H9 (cell line): ENCODE results near the gene PARD6G. TPM values are rescaled to one million over a fixed set of nuclear protein-coding genes. Genes with fewer than 3 reads are reported as not detected.
"Not testable (repeated sequence)": the region's sequence is repeated elsewhere in the genome, so short reads cannot be mapped to it uniquely, and the experiment has no call there.

Source experiments
- DNase-seq: peaks from one replicate; pipeline ENCODE4 v3.0.0-alpha.2; 2017
- H2AFZ ChIP-seq: one replicate; pipeline ENCODE4 v1.6.1; 2013; ENCODE audit warnings: mild to moderate bottlenecking, low read length, control low read depth, moderate library complexity
- H2AK5ac ChIP-seq: 2 replicates; pipeline ENCODE4 v1.6.1; 2013; ENCODE audit warnings: low read length, control low read depth, mixed read lengths; ENCODE audit not compliant: insufficient read length
- H2BK120ac ChIP-seq: one replicate; pipeline ENCODE4 v1.6.1; 2013; ENCODE audit warnings: low read depth, mild to moderate bottlenecking, low read length, control low read depth, inconsistent platforms; ENCODE audit not compliant: poor library complexity, severe bottlenecking
- H2BK12ac ChIP-seq: 2 replicates; pipeline ENCODE4 v1.6.1; 2013; ENCODE audit warnings: low read length, control low read depth, mixed read lengths, low read depth; ENCODE audit not compliant: insufficient read length
- H2BK15ac ChIP-seq: 2 replicates; pipeline ENCODE4 v1.6.1; 2013; ENCODE audit warnings: low read depth, low read length, control low read depth
- H2BK20ac ChIP-seq: one replicate; pipeline ENCODE4 v1.6.1; 2013; ENCODE audit warnings: low read depth, mild to moderate bottlenecking, low read length, control low read depth, inconsistent platforms; ENCODE audit not compliant: poor library complexity, severe bottlenecking
- H2BK5ac ChIP-seq: 2 replicates; pipeline ENCODE4 v1.6.1; 2013; ENCODE audit warnings: low read length, control low read depth, mixed read lengths; ENCODE audit not compliant: insufficient read length
- H3K14ac ChIP-seq: 2 replicates; pipeline ENCODE4 v1.6.1; 2013; ENCODE audit warnings: low read length, control low read depth; ENCODE audit not compliant: insufficient read depth
- H3K18ac ChIP-seq: 2 replicates; pipeline ENCODE4 v1.6.1; 2013; ENCODE audit warnings: low read depth, mild to moderate bottlenecking, mixed read lengths, low read length, control low read depth; ENCODE audit not compliant: insufficient read length
- H3K23ac ChIP-seq: 2 replicates; pipeline ENCODE4 v1.6.1; 2013; ENCODE audit warnings: low read length, control low read depth, mixed read lengths, low read depth; ENCODE audit not compliant: insufficient read length
- H3K23me2 ChIP-seq: 2 replicates; pipeline ENCODE4 v1.6.1; 2013; ENCODE audit warnings: low read depth, mild to moderate bottlenecking, mixed read lengths, low read length, control low read depth; ENCODE audit not compliant: insufficient read length, poor library complexity, severe bottlenecking
- H3K27ac ChIP-seq: 2 replicates; pipeline ENCODE4 v1.5.1; 2013; ENCODE audit warnings: low read length, control low read depth, mixed read lengths, low read depth; ENCODE audit not compliant: insufficient read length
- H3K27me3 ChIP-seq: 2 replicates; pipeline ENCODE4 v1.6.1; 2013; ENCODE audit warnings: low read length, control low read depth, inconsistent platforms; ENCODE audit not compliant: insufficient read depth
- H3K4ac ChIP-seq: 2 replicates; pipeline ENCODE4 v1.6.1; 2013; ENCODE audit warnings: low read depth, mild to moderate bottlenecking, control low read depth, inconsistent platforms, low read length, moderate library complexity
- H3K4me1 ChIP-seq: 2 replicates; pipeline ENCODE4 v1.6.1; 2013; ENCODE audit warnings: low read length, control low read depth, inconsistent platforms; ENCODE audit not compliant: insufficient read depth
- H3K4me2 ChIP-seq: 2 replicates; pipeline ENCODE4 v1.6.1; 2013; ENCODE audit warnings: low read length, control low read depth, mixed read lengths; ENCODE audit not compliant: insufficient read length, insufficient read depth
- H3K56ac ChIP-seq: 2 replicates; pipeline ENCODE4 v1.6.1; 2013; ENCODE audit warnings: low read depth, mild to moderate bottlenecking, mixed read lengths, low read length, control low read depth; ENCODE audit not compliant: insufficient read length
- H3K79me1 ChIP-seq: 2 replicates; pipeline ENCODE4 v1.6.1; 2013; ENCODE audit warnings: low read depth, mild to moderate bottlenecking, moderate library complexity, low read length, control low read depth, inconsistent platforms; ENCODE audit not compliant: insufficient read depth, poor library complexity, severe bottlenecking
- H3K79me2 ChIP-seq: 2 replicates; pipeline ENCODE4 v1.6.1; 2013; ENCODE audit warnings: low read length, control low read depth, inconsistent platforms; ENCODE audit not compliant: insufficient read depth
- H3K9ac ChIP-seq: 2 replicates; pipeline ENCODE4 v1.6.1; 2013; ENCODE audit warnings: low read length, control low read depth, mixed read lengths; ENCODE audit not compliant: insufficient read length; ENCODE audit errors: extremely low read depth
- H3K9me3 ChIP-seq: one replicate; pipeline ENCODE4 v1.6.1; 2013; ENCODE audit warnings: low read depth, low read length, inconsistent platforms; ENCODE audit not compliant: control insufficient read depth
- H3T11ph ChIP-seq: one replicate; pipeline ENCODE4 v1.6.1; 2013; ENCODE audit warnings: mild to moderate bottlenecking, low read length, control low read depth, inconsistent platforms
- H4K20me1 ChIP-seq: one replicate; pipeline ENCODE4 v1.6.1; 2013; ENCODE audit not compliant: control insufficient read depth, insufficient read length, insufficient read depth
- H4K5ac ChIP-seq: 2 replicates; pipeline ENCODE4 v1.6.1; 2013; ENCODE audit warnings: low read depth, mild to moderate bottlenecking, mixed read lengths, low read length, control low read depth; ENCODE audit not compliant: insufficient read length
- H4K8ac ChIP-seq: replicated peaks from 2 replicates; pipeline ENCODE4 v1.6.1; 2013; ENCODE audit warnings: low read length, control low read depth, mixed read lengths, low read depth; ENCODE audit not compliant: insufficient read length
- H4K91ac ChIP-seq: 2 replicates; pipeline ENCODE4 v1.6.1; 2013; ENCODE audit warnings: low read depth, mild to moderate bottlenecking, moderate library complexity, mixed read lengths, low read length, control low read depth; ENCODE audit not compliant: insufficient read length
- H3K27ac Mint-ChIP-seq, 3 experiments: 2 replicates in 2 of 3; 3 replicates in 1 of 3; pipeline ENCODE4 v1.8.0; 2020 to 2021; ENCODE audit warnings: mixed read lengths in 3 of 3, mild to moderate bottlenecking in 1 of 3, moderate library complexity in 1 of 3
- H3K27me3 Mint-ChIP-seq: 2 replicates; pipeline ENCODE4 v1.8.0; 2021; ENCODE audit warnings: low read depth, mild to moderate bottlenecking, moderate library complexity, mixed read lengths
- H3K36me3 Mint-ChIP-seq, 3 experiments: 2 replicates in 2 of 3; 3 replicates in 1 of 3; pipeline ENCODE4 v1.8.0; 2020 to 2021; ENCODE audit warnings: low read depth in 3 of 3, mixed read lengths in 3 of 3; ENCODE audit not compliant: insufficient read depth in 1 of 3
- H3K4me1 Mint-ChIP-seq, 2 experiments: 2 replicates each; pipeline ENCODE4 v1.8.0; 2020; ENCODE audit warnings: mixed read lengths in 2 of 2
- H3K4me3 Mint-ChIP-seq, 2 experiments: 2 replicates in 1 of 2; 3 replicates in 1 of 2; pipeline ENCODE4 v1.8.0; 2020 to 2021; ENCODE audit warnings: mild to moderate bottlenecking in 2 of 2, mixed read lengths in 2 of 2, moderate library complexity in 1 of 2
- H3K9me3 Mint-ChIP-seq, 2 experiments: 2 replicates in 1 of 2; 3 replicates in 1 of 2; pipeline ENCODE4 v1.8.0; 2020; ENCODE audit warnings: mild to moderate bottlenecking in 2 of 2, mixed read lengths in 2 of 2, moderate library complexity in 1 of 2
- WGBS: extraction: QIAGEN DNeasy Blood & Tissue Kit; methylation state at CpG from one replicate; pipeline ENCODE4 v1.1.7; 2013; ENCODE audit warnings: missing lambda C conversion rate, low lambda C conversion rate, mixed read lengths; ENCODE audit not compliant: insufficient read length; ENCODE audit errors: extremely low coverage; 5-methylcytosine and 5-hydroxymethylcytosine counted together
- total RNA-seq: library from RNA; stranded (reverse); gene quantifications from 2 replicates; pipeline ENCODE4 v1.2.1, GENCODE V29; 2021
- TF ChIP-seq, protein P1 (sequence below): fragments of 200-600 bp; sonication (generic); conservative IDR thresholded peaks from 3 replicates; pipeline ENCODE4 v1.8.0; 2021; ENCODE audit warnings: antibody characterized with exemption, mild to moderate bottlenecking

PARD6G gene
- total RNA-seq, 1 experiment from 2014 or later, result 11.2 TPM

DNA sequence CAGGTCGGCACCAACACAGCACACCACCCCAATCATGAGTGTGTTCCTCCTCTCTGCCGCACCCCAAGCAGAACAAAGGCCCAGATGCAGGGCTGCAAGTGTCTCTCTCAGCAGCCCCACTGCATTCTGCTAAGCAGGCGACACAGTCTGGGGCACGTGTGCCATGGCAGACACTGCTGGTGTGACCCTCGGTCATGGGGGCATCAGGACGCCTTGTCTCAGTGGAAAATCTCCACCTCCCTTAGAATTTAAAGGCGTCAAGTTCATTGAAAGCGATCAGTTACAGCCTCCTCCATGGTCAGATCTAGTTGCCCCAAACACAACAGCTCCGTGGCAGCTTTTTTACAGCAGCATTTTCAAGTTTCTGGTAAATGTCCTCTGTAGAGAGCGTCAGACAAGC is 81.1 kb downstream of the PARD6G start:
- peaks cover 22 to 31% of the 10 kb centered on the region in 2 experiments for H3K9me3 Mint-ChIP-seq
- no peak overlapping the region for H3K9ac ChIP-seq
- H3K36me3 Mint-ChIP-seq, result peaks cover 27 to 42% (median 34%) of the 10 kb centered on the region in 3 experiments
- no peak overlapping the region for H2BK120ac ChIP-seq
- WGBS, result no CpG with 5 or more reads among the region's 10 CpGs
- no peaks in the 10 kb centered on the region for H3K9me3 ChIP-seq
- no peak overlapping the region for H2BK5ac ChIP-seq
- no peak overlapping the region for H3K27ac ChIP-seq
- peaks cover 13% of the 10 kb centered on the region for H3K27me3 Mint-ChIP-seq
- H2BK20ac ChIP-seq, result no peak overlapping the region
- H3K23me2 ChIP-seq, result no peaks in the 10 kb centered on the region
- no peak overlapping the region for H4K5ac ChIP-seq
- H3K27ac Mint-ChIP-seq, result no peak overlapping the region
- no peak overlapping the region for H2AK5ac ChIP-seq
- H3K4me1 Mint-ChIP-seq, result peaks cover 3% of the 10 kb centered on the region in 2 experiments; a peak in 2 of 4 replicates
- H3K56ac ChIP-seq, result no peak overlapping the region
- no peak overlapping the region for H3K14ac ChIP-seq
- DNase-seq, result no peak
- no peak overlapping the region for H3K18ac ChIP-seq
- H4K20me1 ChIP-seq, result no peaks in the 10 kb centered on the region
- H3K23ac ChIP-seq, result no peak overlapping the region
- H3K27me3 ChIP-seq, result no peaks in the 10 kb centered on the region
- H2AFZ ChIP-seq, result no peak overlapping the region
- no peak overlapping the region for H3T11ph ChIP-seq
- TF ChIP-seq, protein P1, sequence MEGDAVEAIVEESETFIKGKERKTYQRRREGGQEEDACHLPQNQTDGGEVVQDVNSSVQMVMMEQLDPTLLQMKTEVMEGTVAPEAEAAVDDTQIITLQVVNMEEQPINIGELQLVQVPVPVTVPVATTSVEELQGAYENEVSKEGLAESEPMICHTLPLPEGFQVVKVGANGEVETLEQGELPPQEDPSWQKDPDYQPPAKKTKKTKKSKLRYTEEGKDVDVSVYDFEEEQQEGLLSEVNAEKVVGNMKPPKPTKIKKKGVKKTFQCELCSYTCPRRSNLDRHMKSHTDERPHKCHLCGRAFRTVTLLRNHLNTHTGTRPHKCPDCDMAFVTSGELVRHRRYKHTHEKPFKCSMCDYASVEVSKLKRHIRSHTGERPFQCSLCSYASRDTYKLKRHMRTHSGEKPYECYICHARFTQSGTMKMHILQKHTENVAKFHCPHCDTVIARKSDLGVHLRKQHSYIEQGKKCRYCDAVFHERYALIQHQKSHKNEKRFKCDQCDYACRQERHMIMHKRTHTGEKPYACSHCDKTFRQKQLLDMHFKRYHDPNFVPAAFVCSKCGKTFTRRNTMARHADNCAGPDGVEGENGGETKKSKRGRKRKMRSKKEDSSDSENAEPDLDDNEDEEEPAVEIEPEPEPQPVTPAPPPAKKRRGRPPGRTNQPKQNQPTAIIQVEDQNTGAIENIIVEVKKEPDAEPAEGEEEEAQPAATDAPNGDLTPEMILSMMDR, result no peak
- no peak overlapping the region for H3K4me2 ChIP-seq
- H4K91ac ChIP-seq, result no peak overlapping the region
- H4K8ac ChIP-seq, result no peak overlapping the region
- no peaks in the 10 kb centered on the region for H3K4me1 ChIP-seq
- no peaks in the 10 kb centered on the region for H3K79me1 ChIP-seq
- H2BK12ac ChIP-seq, result no peak overlapping the region
- no peaks in the 10 kb centered on the region for H3K79me2 ChIP-seq
- no peak overlapping the region for H2BK15ac ChIP-seq
- H3K4ac ChIP-seq, result no peak overlapping the region
- no peak overlapping the region for H3K4me3 Mint-ChIP-seq

DNA sequence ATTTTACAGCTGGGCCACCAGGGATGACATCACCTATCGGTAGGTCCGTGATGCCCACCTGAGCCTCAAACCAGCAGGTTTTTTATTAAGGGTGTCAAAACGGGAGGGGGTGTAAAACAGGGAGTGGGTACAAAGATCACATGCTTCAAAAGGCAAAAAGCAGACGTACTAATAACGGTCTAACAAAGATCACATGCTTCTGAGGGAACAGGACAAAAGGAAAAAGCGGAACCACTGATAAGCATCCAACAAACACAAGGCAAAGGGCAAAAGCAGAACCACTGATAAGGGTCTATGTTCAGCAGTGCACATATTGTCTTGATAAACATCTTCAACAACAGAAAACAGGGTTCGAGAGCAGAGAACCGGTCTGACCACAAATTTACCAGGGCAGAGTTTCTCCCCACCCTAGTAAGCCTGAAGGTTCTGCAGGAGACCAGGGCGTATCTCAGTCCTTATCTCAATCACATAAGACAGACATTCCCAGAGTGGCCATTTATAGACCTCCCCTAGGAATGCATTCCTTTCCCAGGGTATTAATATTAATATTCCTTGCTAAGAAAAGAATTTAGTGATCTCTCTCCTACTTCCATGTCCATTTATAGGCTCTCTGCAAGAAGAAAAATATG is 82.5 kb downstream of the PARD6G start:
- H3K27ac Mint-ChIP-seq, H3T11ph ChIP-seq, H3K23me2 ChIP-seq, H4K20me1 ChIP-seq, H2BK12ac ChIP-seq, H3K23ac ChIP-seq, H4K8ac ChIP-seq, H2AFZ ChIP-seq, H2BK15ac ChIP-seq, H3K27me3 ChIP-seq, H3K79me1 ChIP-seq, H3K56ac ChIP-seq, H3K14ac ChIP-seq, H3K4me1 ChIP-seq, H3K4me2 ChIP-seq, H3K9ac ChIP-seq, H2BK5ac ChIP-seq, H4K5ac ChIP-seq, H3K4me1 Mint-ChIP-seq, H3K79me2 ChIP-seq, H3K4me3 Mint-ChIP-seq, H3K18ac ChIP-seq, H2BK120ac ChIP-seq, H3K9me3 ChIP-seq, H3K27ac ChIP-seq, H2BK20ac ChIP-seq, H4K91ac ChIP-seq, H2AK5ac ChIP-seq, H3K4ac ChIP-seq: not testable (repeated sequence)
- Mint-ChIP-seq H3K9me3 (peaks cover 22 to 31% of the 10 kb centered on the region in 2 experiments), H3K27me3 (peaks cover 11% of the 10 kb centered on the region; the same call in 1 of the 2 replicates), H3K36me3 (peaks cover 27 to 50% (median 41%) of the 10 kb centered on the region in 3 experiments)
- peak; percentile 3 for DNase-seq
- WGBS, result no CpG with 5 or more reads among the region's 9 CpGs
